ENCODE results near the gene FCRL5.
A peak's percentile ranks its signal among the peaks of the same experiment; 100 is the strongest.

The FCRL5 gene

DNA sequence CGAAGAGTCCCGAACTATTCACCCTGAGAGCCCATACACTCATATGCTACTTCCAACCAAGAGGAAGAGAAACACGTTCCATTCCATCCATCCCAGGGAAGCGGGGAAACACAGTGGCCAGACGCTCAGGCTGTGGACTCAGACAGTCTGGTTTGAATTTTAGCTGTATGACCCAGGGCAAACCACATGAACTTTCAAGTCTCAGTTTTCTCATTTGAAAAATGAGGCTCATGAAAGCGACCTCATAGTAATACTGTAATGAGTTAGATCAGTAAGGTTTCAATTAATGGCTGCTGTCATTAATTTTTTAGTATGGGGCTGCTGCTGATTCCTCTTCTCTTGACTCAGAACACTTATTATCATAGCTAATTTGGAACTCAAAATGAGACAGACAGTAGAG lies 44.1 kb upstream of the FCRL5 start:
- Histone ChIP-seq H3K4me3 (replicated peaks; ENCODE audit: insufficient read depth, low read length) (no peak overlapping the region), H3K27me3 (ENCODE audit: insufficient read depth, poor library complexity, severe bottlenecking) (no peaks in the 10 kb centered on the region), H3K27ac (replicated peaks) (no peak overlapping the region)
- no peak for DNase-seq (ENCODE audit: low read depth in 1 of 2, low spot score in 1 of 2)
- no peak for TF ChIP-seq POLR2AphosphoS5 (IDR thresholded peaks at IDR 0.05; ENCODE audit: low read depth)
- TF ChIP-seq GABPA (IDR thresholded peaks at IDR 0.05; ENCODE audit: low read depth) = no peak
- TF ChIP-seq, protein P1, sequence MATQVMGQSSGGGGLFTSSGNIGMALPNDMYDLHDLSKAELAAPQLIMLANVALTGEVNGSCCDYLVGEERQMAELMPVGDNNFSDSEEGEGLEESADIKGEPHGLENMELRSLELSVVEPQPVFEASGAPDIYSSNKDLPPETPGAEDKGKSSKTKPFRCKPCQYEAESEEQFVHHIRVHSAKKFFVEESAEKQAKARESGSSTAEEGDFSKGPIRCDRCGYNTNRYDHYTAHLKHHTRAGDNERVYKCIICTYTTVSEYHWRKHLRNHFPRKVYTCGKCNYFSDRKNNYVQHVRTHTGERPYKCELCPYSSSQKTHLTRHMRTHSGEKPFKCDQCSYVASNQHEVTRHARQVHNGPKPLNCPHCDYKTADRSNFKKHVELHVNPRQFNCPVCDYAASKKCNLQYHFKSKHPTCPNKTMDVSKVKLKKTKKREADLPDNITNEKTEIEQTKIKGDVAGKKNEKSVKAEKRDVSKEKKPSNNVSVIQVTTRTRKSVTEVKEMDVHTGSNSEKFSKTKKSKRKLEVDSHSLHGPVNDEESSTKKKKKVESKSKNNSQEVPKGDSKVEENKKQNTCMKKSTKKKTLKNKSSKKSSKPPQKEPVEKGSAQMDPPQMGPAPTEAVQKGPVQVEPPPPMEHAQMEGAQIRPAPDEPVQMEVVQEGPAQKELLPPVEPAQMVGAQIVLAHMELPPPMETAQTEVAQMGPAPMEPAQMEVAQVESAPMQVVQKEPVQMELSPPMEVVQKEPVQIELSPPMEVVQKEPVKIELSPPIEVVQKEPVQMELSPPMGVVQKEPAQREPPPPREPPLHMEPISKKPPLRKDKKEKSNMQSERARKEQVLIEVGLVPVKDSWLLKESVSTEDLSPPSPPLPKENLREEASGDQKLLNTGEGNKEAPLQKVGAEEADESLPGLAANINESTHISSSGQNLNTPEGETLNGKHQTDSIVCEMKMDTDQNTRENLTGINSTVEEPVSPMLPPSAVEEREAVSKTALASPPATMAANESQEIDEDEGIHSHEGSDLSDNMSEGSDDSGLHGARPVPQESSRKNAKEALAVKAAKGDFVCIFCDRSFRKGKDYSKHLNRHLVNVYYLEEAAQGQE (IDR thresholded peaks at IDR 0.05; ENCODE audit: insufficient replicate concordance, low read depth) = no peak
- no peak for TF ChIP-seq SPI1 (IDR thresholded peaks at IDR 0.05; ENCODE audit: borderline replicate concordance, low read depth)
- TF ChIP-seq, protein P2, sequence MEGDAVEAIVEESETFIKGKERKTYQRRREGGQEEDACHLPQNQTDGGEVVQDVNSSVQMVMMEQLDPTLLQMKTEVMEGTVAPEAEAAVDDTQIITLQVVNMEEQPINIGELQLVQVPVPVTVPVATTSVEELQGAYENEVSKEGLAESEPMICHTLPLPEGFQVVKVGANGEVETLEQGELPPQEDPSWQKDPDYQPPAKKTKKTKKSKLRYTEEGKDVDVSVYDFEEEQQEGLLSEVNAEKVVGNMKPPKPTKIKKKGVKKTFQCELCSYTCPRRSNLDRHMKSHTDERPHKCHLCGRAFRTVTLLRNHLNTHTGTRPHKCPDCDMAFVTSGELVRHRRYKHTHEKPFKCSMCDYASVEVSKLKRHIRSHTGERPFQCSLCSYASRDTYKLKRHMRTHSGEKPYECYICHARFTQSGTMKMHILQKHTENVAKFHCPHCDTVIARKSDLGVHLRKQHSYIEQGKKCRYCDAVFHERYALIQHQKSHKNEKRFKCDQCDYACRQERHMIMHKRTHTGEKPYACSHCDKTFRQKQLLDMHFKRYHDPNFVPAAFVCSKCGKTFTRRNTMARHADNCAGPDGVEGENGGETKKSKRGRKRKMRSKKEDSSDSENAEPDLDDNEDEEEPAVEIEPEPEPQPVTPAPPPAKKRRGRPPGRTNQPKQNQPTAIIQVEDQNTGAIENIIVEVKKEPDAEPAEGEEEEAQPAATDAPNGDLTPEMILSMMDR (IDR thresholded peaks at IDR 0.05; ENCODE audit: insufficient read depth, low read length) = no peak

DNA sequence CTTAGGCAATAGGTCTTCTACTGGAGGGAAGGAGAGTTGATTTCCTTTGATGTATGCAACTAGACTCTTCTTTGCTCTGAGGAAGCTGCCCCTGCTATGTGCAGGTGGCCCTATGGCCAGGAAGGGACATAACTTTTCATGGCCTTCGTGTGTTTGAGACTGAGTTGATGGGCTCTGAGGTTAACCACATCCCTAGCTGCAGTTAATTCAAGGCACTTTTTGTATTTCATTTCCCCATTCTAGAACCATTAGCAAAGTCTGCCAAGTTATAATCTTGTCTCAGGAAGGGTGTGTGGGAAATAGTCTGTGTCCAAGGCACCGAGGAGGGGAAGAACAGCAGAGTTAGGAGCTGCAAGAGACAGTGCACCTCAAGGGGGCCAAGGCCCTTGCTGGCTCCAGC lies 43.0 kb upstream of the FCRL5 start:
- peak; percentile 96 for TF ChIP-seq SPI1 (IDR thresholded peaks at IDR 0.05; ENCODE audit: borderline replicate concordance, low read depth)
- TF ChIP-seq GABPA (IDR thresholded peaks at IDR 0.05; ENCODE audit: low read depth) = 0 out of 2 replicates have a peak, but pooled peaks have one; percentile 38
- TF ChIP-seq, protein P2 (IDR thresholded peaks at IDR 0.05; ENCODE audit: insufficient read depth, low read length) = no peak
- TF ChIP-seq, protein P1 (IDR thresholded peaks at IDR 0.05; ENCODE audit: insufficient replicate concordance, low read depth) = peak; percentile 18
- peak; percentile 93 for TF ChIP-seq POLR2AphosphoS5 (IDR thresholded peaks at IDR 0.05; ENCODE audit: low read depth)
- Histone ChIP-seq H3K27me3 (ENCODE audit: insufficient read depth, poor library complexity, severe bottlenecking) (no peaks in the 10 kb centered on the region), H3K27ac (replicated peaks) (peak overlapping the region; percentile 34; the same call in 1 of the 2 replicates), H3K4me3 (replicated peaks; ENCODE audit: insufficient read depth, low read length) (no peak overlapping the region)
- DNase-seq (ENCODE audit: low read depth in 1 of 2, low spot score in 1 of 2) = peak; percentile 65 to 90

DNA sequence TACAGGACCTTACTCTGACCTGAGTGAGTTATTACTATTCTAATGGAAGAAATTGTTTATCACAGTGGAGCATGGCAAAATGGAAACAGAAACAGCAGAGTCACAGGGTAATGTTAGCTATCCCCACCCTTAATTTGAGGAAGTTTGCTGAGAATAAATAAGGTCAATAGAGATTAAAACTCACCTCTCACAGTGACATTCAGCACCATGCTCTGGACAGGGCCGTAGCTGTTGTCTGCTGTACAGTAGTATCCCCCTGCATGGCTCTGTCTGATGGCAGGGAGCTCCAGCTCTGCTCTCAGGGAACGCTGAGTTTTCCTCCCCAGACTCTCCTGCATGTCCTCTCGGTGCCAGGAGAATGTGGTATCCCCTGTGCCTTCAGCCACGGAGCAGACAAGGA lies 33.7 kb upstream of the FCRL5 start:
- DNase-seq (ENCODE audit: low read depth in 1 of 2, low spot score in 1 of 2) = no peak
- no peak overlapping the region for H3K27ac ChIP-seq (replicated peaks)
- TF ChIP-seq SPI1 (IDR thresholded peaks at IDR 0.05; ENCODE audit: borderline replicate concordance, low read depth) (no peak), GABPA (IDR thresholded peaks at IDR 0.05; ENCODE audit: low read depth) (no peak), POLR2AphosphoS5 (IDR thresholded peaks at IDR 0.05; ENCODE audit: low read depth) (no peak)
- TF ChIP-seq, protein P2 (IDR thresholded peaks at IDR 0.05; ENCODE audit: insufficient read depth, low read length) = no peak
- TF ChIP-seq, protein P1 (IDR thresholded peaks at IDR 0.05; ENCODE audit: insufficient replicate concordance, low read depth) = peak; percentile 93
- H3K4me3 ChIP-seq (replicated peaks; ENCODE audit: insufficient read depth, low read length) = no peak overlapping the region
- no peaks in the 10 kb centered on the region for H3K27me3 ChIP-seq (ENCODE audit: insufficient read depth, poor library complexity, severe bottlenecking)

Measured in HL-60 (cell line).